GM21717 (cell line): ENCODE results near the gene GNB4.

ENCODE experiments used
- ATAC-seq: cut with Tn5 transposase; IDR thresholded peaks from one replicate; pipeline ENCODE4 v1.9.1; 2021; ENCODE audit warnings: mild to moderate bottlenecking, moderate library complexity; ENCODE audit not compliant: unreplicated experiment

Gene GNB4

DNA sequence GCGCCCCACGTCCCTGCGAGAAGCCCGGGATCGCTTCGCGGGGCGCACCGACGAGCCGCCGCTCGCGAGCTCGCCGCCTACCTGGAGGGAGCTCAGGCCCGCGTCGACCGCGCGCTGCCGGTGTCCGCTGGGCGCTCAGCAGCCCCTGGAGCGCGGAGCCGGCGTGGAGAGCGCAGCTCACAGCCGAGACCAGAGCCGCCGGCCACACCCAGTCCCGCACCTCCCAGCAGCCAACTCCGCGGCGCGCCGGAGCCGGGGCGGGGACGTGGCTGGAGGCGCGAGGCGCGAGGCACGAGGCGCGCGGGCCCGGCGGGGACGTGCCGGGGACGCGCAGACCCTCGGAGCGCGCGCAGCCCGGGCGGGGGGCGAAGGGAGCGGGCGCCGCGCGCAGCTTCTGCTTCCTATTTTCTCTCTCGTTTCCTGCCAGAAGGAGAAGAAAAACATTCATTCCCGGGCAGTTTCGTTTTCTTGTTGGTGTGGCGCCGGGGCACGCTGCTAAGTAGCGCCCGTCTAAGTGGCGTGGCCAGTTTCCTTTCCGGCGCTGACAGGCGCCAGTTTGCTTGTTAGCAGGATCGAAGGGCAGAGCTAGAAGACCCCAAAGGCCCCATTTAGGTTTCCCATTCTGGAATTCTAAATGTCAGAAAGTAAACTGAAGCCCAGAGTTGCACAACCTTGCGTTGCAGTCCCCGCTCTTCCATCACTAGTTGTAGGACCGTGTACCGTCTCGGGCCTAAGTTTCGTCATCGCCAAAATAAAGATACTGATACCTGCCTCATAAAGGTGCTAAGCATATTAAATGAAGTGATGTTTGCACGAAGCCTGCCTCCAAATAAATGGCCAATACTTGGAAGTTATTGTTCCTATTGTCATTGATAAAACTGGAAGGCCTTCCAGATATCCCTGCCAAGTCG, at the start of gene GNB4:
Gene GNB4 (minus strand): TSS at position 206 of the 911 bp plus-strand sequence. CDS start 25,270 bp downstream, outside the sequence.
- ATAC-seq, result peak; percentile 79

DNA sequence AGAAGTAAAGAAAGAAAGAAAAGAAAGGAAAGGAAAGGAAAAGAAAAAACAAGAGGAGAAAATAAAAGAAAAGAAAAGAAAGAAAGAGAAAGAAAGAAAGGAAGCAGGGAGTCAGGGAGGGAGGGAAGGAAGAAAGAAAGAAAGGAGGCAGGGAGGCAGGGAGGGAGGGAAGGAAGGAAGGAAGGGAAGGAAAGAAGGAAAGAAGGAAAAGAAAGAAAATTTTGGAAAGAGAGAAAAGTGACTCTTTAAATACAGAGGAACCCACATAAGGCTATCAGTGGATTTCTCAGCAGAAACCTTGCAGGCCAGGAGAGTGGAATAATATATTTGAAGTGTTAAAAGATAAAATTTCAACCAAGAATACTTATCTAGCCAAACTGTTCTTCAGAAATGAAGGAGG, 44.2 kb upstream of the GNB4 start:
- no peak for ATAC-seq

DNA sequence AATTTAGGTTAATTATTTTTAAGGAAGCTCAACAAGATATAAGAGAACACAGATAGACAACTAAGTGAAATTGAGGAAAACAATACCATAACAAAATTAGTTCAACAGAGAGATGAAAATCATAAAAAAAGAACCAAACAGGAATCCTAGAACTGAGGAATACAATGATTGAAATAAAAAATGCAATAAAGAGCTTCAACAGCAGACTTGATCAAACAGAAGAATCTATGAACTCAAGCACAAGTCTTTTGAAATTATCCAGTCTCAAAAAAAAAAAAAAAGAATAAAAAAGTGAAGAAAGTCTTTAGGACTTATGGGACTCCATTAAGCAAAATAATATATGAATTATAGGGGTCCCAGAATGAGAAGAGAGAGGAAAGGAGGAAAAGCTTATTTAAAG, 42.0 kb upstream of the GNB4 start:
- ATAC-seq, result no peak

DNA sequence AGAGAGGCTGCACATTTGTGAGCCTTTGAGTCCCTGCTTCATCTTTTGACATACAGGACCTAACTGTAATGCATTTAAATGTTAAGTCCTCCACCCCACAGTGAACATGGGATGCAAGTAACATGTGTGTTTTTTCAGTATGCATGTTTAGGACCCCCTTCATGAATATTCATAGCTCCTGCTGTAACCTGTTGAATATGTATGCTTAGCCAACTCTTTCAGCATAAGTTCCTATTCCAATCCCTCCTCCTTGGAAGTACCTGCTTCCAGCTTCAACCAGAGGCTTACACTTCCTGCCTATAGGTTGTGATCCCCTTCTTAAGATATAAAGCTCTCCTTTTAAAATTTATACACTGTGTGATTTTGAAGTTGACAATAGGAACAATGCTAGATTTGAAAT, 36.9 kb upstream of the GNB4 start:
- no peak for ATAC-seq

DNA sequence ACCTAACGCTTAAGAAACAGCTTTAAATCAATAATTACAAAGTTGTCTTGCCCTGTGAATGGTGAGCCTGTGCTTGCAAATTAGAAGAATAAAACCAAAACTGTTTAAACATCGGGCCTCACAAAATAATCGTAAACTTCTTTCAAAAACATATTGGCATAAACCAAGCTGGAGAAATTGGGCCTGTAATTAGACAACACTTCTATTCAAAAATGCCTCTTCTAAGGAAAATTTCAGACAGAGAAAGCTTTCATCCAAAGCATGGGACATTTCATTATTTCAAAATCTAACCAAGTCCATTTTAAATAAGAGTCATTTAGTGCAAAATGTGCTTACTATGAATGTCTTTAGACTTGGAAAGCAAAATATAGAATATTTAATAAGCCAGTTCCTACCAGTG, 35.5 kb upstream of the GNB4 start:
- ATAC-seq, result no peak

DNA sequence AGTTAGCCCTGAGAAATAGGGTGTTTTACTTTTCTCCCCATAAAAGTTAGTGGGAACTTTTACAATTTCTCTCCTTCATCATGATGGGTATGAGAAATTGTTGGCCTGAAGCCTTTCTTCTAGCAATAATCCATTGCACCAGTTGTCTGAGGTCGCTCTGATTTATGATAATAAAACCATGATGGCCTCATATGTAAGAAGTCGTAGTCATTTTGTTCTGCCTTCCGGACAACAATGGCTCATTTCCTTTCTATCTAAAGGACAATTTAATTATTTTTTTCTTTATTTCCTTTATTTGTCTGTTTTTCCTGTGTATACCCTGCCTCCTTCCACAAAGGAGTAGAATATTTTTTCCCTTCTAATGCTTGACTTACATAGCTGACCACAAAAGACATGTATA, 31.6 kb upstream of the GNB4 start:
- ATAC-seq, result no peak

DNA sequence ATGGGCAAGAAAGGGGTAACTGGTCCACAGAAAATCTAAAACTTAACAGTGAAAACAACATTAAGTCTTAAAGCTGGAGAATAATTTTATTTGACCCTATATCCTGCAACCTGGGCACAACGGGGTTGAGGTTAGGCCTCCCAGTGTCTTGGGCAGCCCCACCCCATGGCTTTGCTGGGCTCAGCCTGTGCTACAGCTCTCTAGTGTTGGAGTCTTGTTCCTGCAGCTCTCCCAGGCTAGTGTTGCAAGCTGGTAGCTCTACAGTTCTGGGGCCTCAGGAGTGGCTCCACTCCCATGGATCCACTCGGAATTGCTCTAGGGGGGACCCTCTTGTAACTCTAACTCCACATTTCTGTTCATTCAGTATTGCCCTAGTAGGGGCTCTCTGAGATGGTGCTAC, 24.9 kb upstream of the GNB4 start:
- ATAC-seq, result no peak

DNA sequence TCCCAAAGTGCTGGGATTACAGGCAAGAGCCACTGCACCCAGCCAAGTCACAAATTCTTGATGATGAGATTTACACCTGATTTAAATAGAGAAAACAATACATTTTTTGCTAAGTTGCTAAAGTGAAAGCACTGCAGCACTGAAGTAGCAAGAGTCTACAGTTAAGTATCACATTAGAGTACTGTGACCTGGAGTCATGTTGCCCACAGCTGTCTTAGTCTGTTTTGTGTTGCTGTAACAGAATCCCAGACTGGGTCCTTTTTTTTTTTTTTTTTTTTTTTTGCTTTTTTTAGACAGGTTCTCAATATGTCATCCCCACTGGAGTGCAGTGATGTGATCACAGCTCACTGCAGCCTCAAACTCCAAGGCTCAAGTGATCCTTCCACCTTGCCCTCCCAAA, 23.2 kb upstream of the GNB4 start:
- no peak for ATAC-seq

DNA sequence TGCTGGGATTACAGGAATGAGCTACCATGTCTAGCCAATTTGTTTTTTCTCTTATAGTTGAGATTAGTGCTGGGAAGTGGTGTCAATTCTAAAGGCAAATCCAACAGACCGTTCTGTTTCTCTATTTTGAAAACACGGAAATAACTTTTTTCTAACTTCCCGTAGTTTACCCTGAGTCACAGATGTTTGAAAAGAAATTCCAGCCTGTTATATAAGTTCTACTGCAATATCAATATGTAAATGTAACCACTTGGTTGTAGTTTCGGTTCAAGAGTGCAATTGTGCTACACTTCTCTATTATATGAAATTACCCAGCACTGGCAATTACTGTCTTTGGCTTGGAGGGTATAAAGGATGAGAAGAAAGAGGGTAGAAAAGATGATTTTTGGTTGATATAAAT, 22.3 kb upstream of the GNB4 start:
- ATAC-seq, result peak; percentile 61

DNA sequence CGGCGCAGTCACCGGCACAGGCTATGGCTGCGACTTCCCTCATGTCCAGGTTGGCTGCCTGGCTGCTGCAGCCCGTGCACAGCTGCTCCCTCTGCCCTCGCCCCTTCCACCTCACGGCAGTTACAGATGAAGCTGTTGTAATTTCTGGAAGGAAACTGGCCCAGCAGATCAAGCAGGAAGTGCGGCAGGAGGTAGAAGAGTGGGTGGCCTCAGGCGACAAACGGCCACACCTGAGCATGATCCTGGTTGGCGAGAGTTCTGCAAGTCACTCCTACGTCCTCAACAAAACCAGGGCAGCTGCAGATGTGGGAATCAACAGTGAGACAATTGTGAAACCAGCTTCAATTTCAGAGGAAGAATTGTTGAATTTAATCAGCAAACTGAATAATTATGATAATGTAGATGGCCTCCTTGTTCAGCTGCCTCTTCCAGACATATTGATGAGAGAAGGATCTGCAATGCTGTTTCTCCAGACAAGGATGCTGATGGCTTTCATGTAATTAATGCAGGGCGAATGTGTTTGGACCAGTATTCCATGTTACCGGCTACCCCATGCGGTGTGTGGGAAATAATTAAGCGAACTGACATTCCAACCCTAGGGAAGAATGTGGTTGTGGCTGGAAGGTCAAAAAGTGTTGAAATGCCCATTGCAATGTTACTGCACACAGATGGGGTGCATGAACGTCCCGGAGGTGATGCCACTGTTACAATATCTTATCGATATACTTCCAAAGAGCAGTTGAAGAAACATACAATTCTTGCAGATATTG, 13.2 kb upstream of the GNB4 start:
- ATAC-seq, result peak; percentile 66

DNA sequence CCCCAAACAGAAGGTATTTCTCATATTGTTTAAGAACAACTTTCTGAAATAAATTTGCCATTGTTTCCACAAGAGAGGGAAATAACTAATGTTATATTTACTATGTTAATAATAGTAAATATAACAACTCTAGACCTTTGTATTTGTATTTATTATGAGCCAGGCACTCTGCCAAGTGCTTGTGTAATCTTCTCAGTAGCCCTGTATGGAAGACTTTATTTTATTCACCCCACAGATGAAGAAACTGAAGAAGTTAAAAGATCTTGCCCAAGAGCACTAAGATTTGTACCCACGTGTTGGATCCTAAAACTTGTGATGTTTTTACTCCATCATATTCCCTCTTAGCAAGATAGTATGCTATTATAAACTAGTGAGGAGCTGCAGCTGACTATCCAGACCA, 12.0 kb upstream of the GNB4 start:
- ATAC-seq, result no peak

DNA sequence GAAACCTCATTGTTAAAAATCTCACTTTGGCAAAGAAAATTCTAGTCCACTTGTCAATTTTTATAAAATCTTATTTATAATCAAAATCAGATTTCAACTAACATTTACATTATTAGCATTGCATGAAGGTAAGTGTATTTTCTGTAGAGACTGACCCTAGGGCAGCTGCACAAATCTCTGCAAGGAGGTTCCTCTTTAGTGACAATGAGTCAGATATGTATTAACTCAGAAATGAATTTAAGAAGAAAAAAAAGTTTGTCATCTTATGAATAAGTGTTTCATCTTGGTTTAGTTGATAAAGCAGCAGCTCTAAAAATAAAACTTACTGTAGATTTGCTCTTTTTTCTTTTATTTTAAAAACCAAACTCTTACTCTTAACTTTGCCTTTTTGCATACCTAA, 9.0 kb upstream of the GNB4 start:
- ATAC-seq, result no peak

DNA sequence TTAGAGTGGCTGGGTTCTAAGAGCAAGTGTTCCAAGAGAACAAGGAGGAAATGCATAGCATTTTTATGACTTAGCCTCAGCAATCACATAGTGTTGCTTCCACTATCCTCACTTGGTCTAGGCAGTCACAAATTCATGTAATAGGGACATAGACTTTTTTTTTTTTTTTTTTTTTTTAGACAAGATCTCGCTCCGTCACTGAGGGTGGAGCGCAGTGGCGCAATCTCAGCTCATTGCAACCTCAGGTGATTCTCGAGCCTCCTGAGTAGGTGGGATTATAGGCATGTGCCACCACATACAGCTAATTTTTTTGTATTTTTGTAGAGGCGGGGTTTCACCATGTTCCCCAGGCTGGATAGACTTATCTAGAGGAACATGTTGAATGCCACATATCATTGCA, 4.7 kb upstream of the GNB4 start:
- ATAC-seq, result no peak

DNA sequence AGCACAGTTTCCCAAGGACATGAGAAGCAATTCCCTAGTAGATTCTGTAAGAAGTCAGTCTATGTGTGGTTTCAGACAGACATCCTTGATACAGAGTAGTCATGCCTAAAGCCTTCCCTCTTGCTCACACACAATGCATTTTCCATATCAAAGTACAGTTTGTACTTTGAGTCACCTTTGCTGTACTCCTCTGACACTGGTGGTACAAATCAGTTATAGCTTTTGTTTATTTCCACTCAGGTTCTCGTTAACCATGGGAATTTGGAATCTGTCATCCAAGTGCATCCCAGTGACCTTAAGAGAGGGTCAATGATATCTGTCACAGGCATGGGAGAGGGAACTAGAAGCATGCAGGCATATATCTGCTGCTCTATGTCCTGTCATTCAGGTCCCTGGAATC, 3.6 kb upstream of the GNB4 start:
- no peak for ATAC-seq

DNA sequence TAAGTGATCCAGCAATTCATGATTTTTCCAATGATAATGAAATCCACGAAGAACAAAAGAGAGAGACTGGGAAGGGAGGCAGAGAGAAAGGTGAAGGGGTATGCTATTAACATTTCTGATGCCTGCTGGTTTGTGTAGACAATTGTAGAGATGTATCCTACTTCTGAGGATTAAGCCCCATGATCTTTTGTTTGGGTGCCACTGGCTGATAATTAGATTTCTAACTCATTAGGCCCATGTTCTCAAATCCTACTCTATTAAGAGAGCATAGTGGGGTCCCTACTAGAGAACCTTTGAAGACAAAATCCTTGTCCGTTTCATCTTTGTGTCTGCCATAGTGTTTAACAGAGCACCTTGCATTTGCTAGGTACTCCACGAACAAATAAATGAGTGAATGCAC, 2.7 kb upstream of the GNB4 start:
- ATAC-seq, result no peak

DNA sequence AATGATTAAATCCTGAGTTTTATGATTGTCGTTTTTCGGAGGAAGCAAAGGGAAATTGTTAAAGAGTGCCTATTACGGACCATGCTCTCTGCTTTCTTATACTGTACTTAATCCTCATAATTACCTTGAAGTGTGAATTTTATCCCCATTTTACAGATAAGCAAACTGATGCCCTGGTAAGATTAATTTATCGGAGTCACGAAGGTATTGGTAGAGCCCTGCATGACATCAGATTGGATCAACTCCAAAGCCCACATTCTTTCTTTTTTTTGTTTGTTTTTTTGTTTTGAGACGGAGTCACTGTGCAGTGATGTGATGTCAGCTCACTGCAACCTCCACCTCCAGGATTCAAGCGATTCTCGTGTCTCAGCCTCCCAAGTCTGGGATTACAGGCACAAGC, 1.6 kb upstream of the GNB4 start:
- ATAC-seq, result no peak

DNA sequence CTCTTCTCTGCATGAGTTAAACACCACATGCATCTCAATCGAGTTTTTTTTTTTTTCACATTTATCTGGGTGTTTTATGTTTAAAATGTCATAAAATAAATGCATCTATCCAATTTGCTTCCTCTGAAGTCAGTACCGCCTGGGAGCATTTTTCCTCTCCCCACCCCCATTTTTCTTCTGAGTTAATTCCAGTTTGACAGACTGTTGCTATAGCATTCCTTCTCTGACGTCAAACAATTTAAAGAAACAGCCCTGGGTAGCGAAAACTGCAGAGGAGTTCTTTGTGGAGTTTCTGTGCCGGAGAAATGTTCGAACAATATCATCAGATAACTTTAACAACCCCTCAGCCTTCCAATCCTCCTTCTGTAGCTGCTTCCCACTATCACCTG, 900 bp upstream of the GNB4 start:
- ATAC-seq, result no peak

DNA sequence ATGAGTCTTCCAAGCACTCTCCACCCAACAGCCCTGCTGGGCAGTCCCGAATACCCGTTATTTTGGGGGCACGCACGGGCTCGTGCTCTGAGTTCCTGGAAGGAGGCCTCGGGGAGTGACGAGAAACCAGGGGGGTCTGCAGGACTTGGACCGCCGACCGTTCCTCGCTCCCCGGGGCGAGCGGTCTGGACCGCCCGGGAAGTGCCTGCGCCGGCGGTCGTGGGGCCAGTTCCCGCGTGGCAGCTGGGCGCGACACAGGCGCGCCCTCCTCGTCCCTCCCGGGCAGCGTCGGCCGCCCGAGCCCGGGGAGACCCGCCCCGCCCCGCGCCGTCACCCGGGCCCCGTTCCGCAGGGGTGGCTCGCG, 387 bp downstream of the GNB4 start:
- peak; percentile 29 for ATAC-seq

DNA sequence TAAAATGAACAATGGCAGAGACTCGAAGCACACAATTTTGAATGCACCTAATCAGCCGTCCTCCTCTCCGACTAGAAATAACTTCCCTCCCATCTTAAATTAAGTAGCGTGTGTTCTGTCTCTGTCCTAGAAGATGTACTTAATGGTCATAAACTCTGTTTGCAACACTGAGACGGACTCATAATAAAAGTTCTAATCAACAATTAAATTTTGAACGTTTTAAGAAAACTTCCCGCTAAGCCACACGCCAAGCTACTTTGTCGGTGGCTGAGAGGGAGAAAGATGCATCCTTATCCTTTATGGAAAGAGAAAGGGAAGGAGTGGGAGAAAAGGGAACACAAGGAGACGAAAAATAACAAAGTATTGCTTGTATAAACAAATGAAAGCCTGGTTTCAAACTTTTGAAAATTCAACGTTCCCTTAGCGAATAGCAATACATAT, 989 bp downstream of the GNB4 start:
- ATAC-seq, result no peak

DNA sequence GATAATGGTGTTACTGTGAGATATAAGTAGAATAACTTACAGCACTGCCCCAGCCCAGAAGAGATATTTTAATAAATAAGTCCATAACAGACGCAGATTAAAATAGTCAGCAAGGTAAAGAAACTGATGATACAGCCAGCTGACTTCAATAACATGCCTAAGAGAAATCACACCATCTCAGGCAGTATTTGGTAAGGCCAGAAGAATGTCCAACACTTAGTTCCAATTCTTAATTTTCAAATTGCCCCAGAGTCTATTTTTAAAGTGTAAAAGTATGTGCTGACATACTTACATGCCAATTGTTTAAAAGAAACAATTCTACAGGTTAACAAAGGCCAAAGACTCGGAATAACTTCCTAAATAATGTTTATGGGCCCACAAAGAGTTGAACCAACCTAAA, 1.6 kb downstream of the GNB4 start:
- ATAC-seq, result no peak

DNA sequence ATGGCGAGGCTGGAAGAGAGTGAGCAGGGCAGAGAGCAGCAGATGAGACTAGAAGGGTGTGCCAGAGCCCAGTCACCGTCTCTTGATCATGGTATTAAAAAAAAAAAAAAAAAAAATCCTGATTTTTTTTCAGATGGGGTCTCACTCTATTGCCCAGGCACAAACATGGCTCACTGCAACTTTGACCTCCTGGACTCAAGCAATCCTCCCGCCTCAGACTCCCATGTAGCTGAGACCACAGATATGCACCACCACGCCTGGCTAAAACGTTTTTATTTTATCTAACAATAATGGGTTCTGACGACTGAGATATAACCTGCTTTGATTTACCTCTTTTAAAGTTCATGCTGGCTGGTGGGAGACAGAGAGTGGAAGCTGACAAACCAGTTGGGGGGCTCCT, 4.0 kb downstream of the GNB4 start:
- ATAC-seq, result no peak

DNA sequence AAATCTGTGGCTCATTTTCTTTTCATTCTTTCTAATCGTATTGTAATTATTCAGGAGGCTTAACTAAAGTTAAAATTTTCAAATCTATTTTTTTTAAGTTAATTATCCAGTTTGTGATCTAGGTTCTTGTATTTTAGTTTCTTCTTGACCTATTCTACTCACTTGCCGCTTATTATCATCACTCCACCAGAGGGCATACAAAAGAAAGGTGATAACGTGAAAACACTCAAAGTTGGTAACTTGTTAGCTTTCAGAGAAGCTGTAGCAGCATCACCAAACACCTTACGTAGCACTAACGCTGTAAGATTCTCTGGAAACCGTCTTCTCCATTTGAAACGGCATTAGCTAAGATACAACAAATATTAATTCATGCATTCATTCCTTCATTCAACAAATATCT, 4.8 kb downstream of the GNB4 start:
- ATAC-seq, result no peak
